ENCODE measurements around the gene SPRR3. TPM values are rescaled to one million over a fixed set of nuclear protein-coding genes. Genes with fewer than 3 reads are reported as not detected.

Gene SPRR3
- total and polyA plus RNA-seq, 2 experiments from 2014 or later: not detected

DNA sequence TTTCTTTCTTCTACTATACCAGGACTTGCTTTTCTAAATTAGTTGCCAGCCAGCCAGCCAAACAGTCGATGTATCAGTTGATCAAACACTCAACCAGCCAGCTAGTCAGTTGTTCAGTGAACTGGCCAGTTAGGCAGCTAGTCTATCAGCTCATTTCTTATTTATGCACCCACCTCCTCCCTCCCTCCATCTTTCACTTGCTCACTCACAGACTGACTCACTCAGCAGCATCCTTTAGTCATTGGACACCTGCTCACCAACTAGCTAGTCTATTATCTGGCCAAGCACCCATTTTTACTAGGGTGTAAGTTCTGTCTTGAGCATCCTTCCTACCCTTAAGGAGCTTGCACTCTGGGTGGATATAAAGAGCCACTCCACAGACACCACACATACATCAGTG, 37.0 kb upstream of the SPRR3 start (continued):
- TF ChIP-seq, protein P1, sequence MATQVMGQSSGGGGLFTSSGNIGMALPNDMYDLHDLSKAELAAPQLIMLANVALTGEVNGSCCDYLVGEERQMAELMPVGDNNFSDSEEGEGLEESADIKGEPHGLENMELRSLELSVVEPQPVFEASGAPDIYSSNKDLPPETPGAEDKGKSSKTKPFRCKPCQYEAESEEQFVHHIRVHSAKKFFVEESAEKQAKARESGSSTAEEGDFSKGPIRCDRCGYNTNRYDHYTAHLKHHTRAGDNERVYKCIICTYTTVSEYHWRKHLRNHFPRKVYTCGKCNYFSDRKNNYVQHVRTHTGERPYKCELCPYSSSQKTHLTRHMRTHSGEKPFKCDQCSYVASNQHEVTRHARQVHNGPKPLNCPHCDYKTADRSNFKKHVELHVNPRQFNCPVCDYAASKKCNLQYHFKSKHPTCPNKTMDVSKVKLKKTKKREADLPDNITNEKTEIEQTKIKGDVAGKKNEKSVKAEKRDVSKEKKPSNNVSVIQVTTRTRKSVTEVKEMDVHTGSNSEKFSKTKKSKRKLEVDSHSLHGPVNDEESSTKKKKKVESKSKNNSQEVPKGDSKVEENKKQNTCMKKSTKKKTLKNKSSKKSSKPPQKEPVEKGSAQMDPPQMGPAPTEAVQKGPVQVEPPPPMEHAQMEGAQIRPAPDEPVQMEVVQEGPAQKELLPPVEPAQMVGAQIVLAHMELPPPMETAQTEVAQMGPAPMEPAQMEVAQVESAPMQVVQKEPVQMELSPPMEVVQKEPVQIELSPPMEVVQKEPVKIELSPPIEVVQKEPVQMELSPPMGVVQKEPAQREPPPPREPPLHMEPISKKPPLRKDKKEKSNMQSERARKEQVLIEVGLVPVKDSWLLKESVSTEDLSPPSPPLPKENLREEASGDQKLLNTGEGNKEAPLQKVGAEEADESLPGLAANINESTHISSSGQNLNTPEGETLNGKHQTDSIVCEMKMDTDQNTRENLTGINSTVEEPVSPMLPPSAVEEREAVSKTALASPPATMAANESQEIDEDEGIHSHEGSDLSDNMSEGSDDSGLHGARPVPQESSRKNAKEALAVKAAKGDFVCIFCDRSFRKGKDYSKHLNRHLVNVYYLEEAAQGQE (IDR thresholded peaks at IDR 0.05; ENCODE audit: unreplicated experiment): no peak
- TF ChIP-seq, protein P2, sequence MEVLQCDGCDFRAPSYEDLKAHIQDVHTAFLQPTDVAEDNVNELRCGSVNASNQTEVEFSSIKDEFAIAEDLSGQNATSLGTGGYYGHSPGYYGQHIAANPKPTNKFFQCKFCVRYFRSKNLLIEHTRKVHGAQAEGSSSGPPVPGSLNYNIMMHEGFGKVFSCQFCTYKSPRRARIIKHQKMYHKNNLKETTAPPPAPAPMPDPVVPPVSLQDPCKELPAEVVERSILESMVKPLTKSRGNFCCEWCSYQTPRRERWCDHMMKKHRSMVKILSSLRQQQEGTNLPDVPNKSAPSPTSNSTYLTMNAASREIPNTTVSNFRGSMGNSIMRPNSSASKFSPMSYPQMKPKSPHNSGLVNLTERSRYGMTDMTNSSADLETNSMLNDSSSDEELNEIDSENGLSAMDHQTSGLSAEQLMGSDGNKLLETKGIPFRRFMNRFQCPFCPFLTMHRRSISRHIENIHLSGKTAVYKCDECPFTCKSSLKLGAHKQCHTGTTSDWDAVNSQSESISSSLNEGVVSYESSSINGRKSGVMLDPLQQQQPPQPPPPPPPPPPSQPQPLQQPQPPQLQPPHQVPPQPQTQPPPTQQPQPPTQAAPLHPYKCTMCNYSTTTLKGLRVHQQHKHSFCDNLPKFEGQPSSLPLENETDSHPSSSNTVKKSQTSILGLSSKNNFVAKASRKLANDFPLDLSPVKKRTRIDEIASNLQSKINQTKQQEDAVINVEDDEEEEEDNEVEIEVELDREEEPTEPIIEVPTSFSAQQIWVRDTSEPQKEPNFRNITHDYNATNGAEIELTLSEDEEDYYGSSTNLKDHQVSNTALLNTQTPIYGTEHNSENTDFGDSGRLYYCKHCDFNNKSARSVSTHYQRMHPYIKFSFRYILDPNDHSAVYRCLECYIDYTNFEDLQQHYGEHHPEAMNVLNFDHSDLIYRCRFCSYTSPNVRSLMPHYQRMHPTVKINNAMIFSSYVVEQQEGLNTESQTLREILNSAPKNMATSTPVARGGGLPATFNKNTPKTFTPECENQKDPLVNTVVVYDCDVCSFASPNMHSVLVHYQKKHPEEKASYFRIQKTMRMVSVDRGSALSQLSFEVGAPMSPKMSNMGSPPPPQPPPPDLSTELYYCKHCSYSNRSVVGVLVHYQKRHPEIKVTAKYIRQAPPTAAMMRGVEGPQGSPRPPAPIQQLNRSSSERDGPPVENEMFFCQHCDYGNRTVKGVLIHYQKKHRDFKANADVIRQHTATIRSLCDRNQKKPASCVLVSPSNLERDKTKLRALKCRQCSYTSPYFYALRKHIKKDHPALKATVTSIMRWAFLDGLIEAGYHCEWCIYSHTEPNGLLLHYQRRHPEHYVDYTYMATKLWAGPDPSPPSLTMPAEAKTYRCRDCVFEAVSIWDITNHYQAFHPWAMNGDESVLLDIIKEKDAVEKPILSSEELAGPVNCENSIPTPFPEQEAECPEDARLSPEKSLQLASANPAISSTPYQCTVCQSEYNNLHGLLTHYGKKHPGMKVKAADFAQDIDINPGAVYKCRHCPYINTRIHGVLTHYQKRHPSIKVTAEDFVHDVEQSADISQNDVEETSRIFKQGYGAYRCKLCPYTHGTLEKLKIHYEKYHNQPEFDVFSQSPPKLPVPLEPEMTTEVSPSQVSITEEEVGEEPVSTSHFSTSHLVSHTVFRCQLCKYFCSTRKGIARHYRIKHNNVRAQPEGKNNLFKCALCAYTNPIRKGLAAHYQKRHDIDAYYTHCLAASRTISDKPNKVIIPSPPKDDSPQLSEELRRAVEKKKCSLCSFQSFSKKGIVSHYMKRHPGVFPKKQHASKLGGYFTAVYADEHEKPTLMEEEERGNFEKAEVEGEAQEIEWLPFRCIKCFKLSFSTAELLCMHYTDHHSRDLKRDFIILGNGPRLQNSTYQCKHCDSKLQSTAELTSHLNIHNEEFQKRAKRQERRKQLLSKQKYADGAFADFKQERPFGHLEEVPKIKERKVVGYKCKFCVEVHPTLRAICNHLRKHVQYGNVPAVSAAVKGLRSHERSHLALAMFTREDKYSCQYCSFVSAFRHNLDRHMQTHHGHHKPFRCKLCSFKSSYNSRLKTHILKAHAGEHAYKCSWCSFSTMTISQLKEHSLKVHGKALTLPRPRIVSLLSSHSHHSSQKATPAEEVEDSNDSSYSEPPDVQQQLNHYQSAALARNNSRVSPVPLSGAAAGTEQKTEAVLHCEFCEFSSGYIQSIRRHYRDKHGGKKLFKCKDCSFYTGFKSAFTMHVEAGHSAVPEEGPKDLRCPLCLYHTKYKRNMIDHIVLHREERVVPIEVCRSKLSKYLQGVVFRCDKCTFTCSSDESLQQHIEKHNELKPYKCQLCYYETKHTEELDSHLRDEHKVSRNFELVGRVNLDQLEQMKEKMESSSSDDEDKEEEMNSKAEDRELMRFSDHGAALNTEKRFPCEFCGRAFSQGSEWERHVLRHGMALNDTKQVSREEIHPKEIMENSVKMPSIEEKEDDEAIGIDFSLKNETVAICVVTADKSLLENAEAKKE (CRISPR knock-in tag; IDR thresholded peaks at IDR 0.05): no peak
- TF ChIP-seq, protein P3, sequence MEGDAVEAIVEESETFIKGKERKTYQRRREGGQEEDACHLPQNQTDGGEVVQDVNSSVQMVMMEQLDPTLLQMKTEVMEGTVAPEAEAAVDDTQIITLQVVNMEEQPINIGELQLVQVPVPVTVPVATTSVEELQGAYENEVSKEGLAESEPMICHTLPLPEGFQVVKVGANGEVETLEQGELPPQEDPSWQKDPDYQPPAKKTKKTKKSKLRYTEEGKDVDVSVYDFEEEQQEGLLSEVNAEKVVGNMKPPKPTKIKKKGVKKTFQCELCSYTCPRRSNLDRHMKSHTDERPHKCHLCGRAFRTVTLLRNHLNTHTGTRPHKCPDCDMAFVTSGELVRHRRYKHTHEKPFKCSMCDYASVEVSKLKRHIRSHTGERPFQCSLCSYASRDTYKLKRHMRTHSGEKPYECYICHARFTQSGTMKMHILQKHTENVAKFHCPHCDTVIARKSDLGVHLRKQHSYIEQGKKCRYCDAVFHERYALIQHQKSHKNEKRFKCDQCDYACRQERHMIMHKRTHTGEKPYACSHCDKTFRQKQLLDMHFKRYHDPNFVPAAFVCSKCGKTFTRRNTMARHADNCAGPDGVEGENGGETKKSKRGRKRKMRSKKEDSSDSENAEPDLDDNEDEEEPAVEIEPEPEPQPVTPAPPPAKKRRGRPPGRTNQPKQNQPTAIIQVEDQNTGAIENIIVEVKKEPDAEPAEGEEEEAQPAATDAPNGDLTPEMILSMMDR (conservative IDR thresholded peaks at IDR 0.05; ENCODE audit: low read depth in 2 of 2): no peak
- TF ChIP-seq CREB1 (CRISPR knock-in tag; IDR thresholded peaks at IDR 0.05; ENCODE audit: low read depth): no peak
- no peak for TF ChIP-seq ZNF331 (CRISPR knock-in tag; IDR thresholded peaks at IDR 0.05; ENCODE audit: low read depth)
